IMR-90 (cell line): Measurements from ENCODE around the gene ABL2.

Experiments used
- CEBPB ChIP-seq: IDR thresholded peaks from 2 replicates; pipeline ENCODE4 v1.6.1; 2012; ENCODE audit warnings: low read depth, low read length, improper control_type of control experiment
- CTCF ChIP-seq: conservative IDR thresholded peaks from 2 replicates; pipeline ENCODE4 v1.5.1; 2012; ENCODE audit warnings: mild to moderate bottlenecking, low read depth, low read length, improper control_type of control experiment
- MAFK ChIP-seq: IDR thresholded peaks from 2 replicates; pipeline ENCODE4 v1.6.1; 2012; ENCODE audit warnings: low read depth, low read length, improper control_type of control experiment
- MXI1 ChIP-seq: IDR thresholded peaks from 2 replicates; pipeline ENCODE4 v1.6.1; 2012; ENCODE audit warnings: low read depth, mild to moderate bottlenecking, low read length, moderate library complexity, borderline replicate concordance
- POLR2A ChIP-seq: IDR thresholded peaks from 2 replicates; pipeline ENCODE4 v1.6.1; 2012; ENCODE audit warnings: mild to moderate bottlenecking, low read depth, low read length
- TF ChIP-seq, protein P1 (sequence below): fragments of 150-350 bp; IDR thresholded peaks from 2 replicates; pipeline ENCODE4 v1.6.1; 2016; ENCODE audit warnings: low read depth, mild to moderate bottlenecking, low read length, moderate library complexity, borderline replicate concordance

DNA sequence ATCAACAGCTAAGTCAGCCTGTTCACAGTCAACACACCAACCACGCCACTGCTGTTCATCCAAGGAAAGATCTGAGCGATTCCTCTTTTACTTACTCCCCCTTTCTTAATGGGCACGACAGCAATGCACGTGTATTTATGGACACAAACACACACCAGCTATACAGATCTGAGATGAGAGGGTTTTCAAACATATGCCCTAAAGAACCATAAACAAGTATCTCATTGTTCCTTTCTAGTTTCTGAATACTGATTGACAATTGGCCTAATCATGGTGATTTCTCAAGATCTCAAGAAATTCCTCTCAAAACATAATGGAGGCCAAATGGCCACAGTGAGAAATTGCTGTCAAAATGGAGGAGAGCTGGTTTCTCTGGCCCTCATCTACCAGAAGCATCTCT is 129.6 kb downstream of the ABL2 start:
- TF ChIP-seq MXI1 (no peak), POLR2A (no peak), MAFK (no peak), CEBPB (no peak), CTCF (no peak)
- TF ChIP-seq, protein P1, sequence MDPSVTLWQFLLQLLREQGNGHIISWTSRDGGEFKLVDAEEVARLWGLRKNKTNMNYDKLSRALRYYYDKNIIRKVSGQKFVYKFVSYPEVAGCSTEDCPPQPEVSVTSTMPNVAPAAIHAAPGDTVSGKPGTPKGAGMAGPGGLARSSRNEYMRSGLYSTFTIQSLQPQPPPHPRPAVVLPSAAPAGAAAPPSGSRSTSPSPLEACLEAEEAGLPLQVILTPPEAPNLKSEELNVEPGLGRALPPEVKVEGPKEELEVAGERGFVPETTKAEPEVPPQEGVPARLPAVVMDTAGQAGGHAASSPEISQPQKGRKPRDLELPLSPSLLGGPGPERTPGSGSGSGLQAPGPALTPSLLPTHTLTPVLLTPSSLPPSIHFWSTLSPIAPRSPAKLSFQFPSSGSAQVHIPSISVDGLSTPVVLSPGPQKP: no peak
